K562 (cell line): ENCODE results near the gene FIZ1. TPM values are rescaled to one million over a fixed set of nuclear protein-coding genes. Genes with fewer than 3 reads are reported as not detected.

ENCODE experiments used
- CSDE1 ChIP-seq, 2 experiments: fragments of 450-650 bp; IDR thresholded peaks; 2 replicates each; pipeline ENCODE4 v1.6.1; 2016; ENCODE audit warnings: mild to moderate bottlenecking in 1 of 2
- CUX1 ChIP-seq: fragments of 200-800 bp; sonication (Bioruptor generic); IDR thresholded peaks from 2 replicates; pipeline ENCODE4 v1.6.1; 2016; ENCODE audit warnings: missing genetic modification characterization, missing compliant biosample characterization
- EGR1 ChIP-seq: fragments of 450-650 bp; conservative IDR thresholded peaks from 2 replicates; pipeline ENCODE4 v1.6.1; 2017; ENCODE audit warnings: mild to moderate bottlenecking
- FOXP1 ChIP-seq: sonication (generic); formaldehyde crosslinking; IDR thresholded peaks from 2 replicates; pipeline ENCODE4 v1.8.0; 2022; ENCODE audit warnings: mild to moderate bottlenecking, missing genetic modification reagents
- HMGXB4 ChIP-seq: sonication (generic); formaldehyde crosslinking; IDR thresholded peaks from 2 replicates; pipeline ENCODE4 v1.8.1; 2023; ENCODE audit warnings: mild to moderate bottlenecking, missing genetic modification reagents
- MIER1 ChIP-seq: fragments of 450-650 bp; IDR thresholded peaks from 2 replicates; pipeline ENCODE4 v1.6.1; 2016; ENCODE audit warnings: antibody characterized with exemption, mild to moderate bottlenecking, low read depth
- PTBP1 ChIP-seq: fragments of 200-400 bp; formaldehyde crosslinking; IDR thresholded peaks from 2 replicates; pipeline ENCODE4 v1.6.1; 2017; ENCODE audit warnings: low read depth, low read length
- STAT5B ChIP-seq: fragments of 250-450 bp; sonication (Bioruptor Pico); IDR thresholded peaks from 2 replicates; pipeline ENCODE4 v1.8.0; 2021; ENCODE audit warnings: mild to moderate bottlenecking, inconsistent platforms
- U2AF1 ChIP-seq: fragments of 200-400 bp; formaldehyde crosslinking; optimal IDR thresholded peaks from 2 replicates; pipeline ENCODE3; 2017; ENCODE audit warnings: mild to moderate bottlenecking, low read depth, low read length, moderate library complexity
- ZBED1 ChIP-seq: IDR thresholded peaks from 2 replicates; pipeline ENCODE4 v1.6.1; 2014
- ZFX ChIP-seq: sonication (generic); formaldehyde crosslinking; IDR thresholded peaks from 2 replicates; pipeline ENCODE4 v1.8.0; 2022; ENCODE audit warnings: mild to moderate bottlenecking, missing genetic modification reagents, moderate library complexity
- ZNF311 ChIP-seq: fragments of 250-450 bp; sonication (Bioruptor Pico); IDR thresholded peaks from 2 replicates; pipeline ENCODE4 v1.4.0; 2020; ENCODE audit warnings: mild to moderate bottlenecking, moderate library complexity
- ZNF408 ChIP-seq: fragments of 250-450 bp; sonication (Bioruptor Pico); IDR thresholded peaks from 2 replicates; pipeline ENCODE4 v1.4.0; 2020; ENCODE audit warnings: low read depth, mild to moderate bottlenecking, moderate library complexity
- ZNF766 ChIP-seq: fragments of 200-800 bp; sonication (Bioruptor generic); conservative IDR thresholded peaks from 2 replicates; pipeline ENCODE4 v1.6.1; 2016; ENCODE audit warnings: missing genetic modification characterization, missing compliant biosample characterization
- polyA plus RNA-seq, 8 experiments: library from polyadenylated mRNA; depleted of rRNA in 4 of 8; stranded (reverse) in 5 of 8; unstranded in 3 of 8; fragments of >200 nt; fragmentation: Nextera tagmentation in 2 of 8; fragmentation: Illumina TruSeq in 1 of 8; extraction: Ambion mirVana in 2 of 8; extraction: Trizol in 1 of 8; gene quantifications; 2 replicates each; pipeline versions ENCODE4 v1.2.1 to v1.2.3, GENCODE V29; 2011 to 2014; ENCODE audit warnings: inconsistent platforms in 1 of 8, missing spikeins in 1 of 8
- total RNA-seq, 7 experiments: library from RNA; depleted of rRNA in 6 of 7; stranded (reverse); fragments of >200 nt in 6 of 7; fragmentation: Illumina TruSeq in 2 of 7; extraction: Trizol in 2 of 7; gene quantifications; 2 replicates each; pipeline versions ENCODE4 v1.2.1 to v1.2.3, GENCODE V29; 2011 to 2021; ENCODE audit warnings: low replicate concordance in 1 of 7
- TF ChIP-seq, protein P1 (sequence below): IDR thresholded peaks from 2 replicates; pipeline ENCODE4 v1.6.1; 2011; ENCODE audit not compliant: insufficient read length; ENCODE audit errors: extremely low read depth
- TF ChIP-seq, protein P2 (sequence below): sonication (generic); formaldehyde crosslinking; IDR thresholded peaks from 2 replicates; pipeline ENCODE4 v1.8.0; 2023; ENCODE audit warnings: mild to moderate bottlenecking, missing genetic modification reagents
- TF ChIP-seq, protein P3 (sequence below): fragments of 200-800 bp; sonication (Bioruptor generic); IDR thresholded peaks from 2 replicates; pipeline ENCODE4 v1.6.1; 2017; ENCODE audit warnings: missing genetic modification characterization, missing compliant biosample characterization

The FIZ1 gene
- total and polyA plus RNA-seq, 9 of the 15 experiments (the other 6 are each of a cell fraction or from before 2014, with no cell fraction given) = 0.79 to 17.5 (median 5.5) TPM

- TF ChIP-seq, protein P1, sequence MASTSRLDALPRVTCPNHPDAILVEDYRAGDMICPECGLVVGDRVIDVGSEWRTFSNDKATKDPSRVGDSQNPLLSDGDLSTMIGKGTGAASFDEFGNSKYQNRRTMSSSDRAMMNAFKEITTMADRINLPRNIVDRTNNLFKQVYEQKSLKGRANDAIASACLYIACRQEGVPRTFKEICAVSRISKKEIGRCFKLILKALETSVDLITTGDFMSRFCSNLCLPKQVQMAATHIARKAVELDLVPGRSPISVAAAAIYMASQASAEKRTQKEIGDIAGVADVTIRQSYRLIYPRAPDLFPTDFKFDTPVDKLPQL = no peak
- TF ChIP-seq, protein P2, sequence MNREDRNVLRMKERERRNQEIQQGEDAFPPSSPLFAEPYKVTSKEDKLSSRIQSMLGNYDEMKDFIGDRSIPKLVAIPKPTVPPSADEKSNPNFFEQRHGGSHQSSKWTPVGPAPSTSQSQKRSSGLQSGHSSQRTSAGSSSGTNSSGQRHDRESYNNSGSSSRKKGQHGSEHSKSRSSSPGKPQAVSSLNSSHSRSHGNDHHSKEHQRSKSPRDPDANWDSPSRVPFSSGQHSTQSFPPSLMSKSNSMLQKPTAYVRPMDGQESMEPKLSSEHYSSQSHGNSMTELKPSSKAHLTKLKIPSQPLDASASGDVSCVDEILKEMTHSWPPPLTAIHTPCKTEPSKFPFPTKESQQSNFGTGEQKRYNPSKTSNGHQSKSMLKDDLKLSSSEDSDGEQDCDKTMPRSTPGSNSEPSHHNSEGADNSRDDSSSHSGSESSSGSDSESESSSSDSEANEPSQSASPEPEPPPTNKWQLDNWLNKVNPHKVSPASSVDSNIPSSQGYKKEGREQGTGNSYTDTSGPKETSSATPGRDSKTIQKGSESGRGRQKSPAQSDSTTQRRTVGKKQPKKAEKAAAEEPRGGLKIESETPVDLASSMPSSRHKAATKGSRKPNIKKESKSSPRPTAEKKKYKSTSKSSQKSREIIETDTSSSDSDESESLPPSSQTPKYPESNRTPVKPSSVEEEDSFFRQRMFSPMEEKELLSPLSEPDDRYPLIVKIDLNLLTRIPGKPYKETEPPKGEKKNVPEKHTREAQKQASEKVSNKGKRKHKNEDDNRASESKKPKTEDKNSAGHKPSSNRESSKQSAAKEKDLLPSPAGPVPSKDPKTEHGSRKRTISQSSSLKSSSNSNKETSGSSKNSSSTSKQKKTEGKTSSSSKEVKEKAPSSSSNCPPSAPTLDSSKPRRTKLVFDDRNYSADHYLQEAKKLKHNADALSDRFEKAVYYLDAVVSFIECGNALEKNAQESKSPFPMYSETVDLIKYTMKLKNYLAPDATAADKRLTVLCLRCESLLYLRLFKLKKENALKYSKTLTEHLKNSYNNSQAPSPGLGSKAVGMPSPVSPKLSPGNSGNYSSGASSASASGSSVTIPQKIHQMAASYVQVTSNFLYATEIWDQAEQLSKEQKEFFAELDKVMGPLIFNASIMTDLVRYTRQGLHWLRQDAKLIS (CRISPR knock-in tag) = no peak
- TF ChIP-seq ZFX (CRISPR knock-in tag) (peak; percentile 55; the same call in 1 of the 2 replicates), ZNF408 (CRISPR knock-in tag) (no peak), FOXP1 (CRISPR knock-in tag) (no peak), PTBP1 (no peak), ZNF766 (no peak), CSDE1 (IDR thresholded peaks at IDR 0.05) (no peak), EGR1 (no peak), STAT5B (CRISPR knock-in tag) (no peak), CUX1 (CRISPR knock-in tag) (no peak), ZBED1 (no peak), U2AF1 (no peak), ZNF311 (CRISPR knock-in tag) (no peak), MIER1 (no peak), HMGXB4 (CRISPR knock-in tag) (no peak)
- TF ChIP-seq, protein P3, sequence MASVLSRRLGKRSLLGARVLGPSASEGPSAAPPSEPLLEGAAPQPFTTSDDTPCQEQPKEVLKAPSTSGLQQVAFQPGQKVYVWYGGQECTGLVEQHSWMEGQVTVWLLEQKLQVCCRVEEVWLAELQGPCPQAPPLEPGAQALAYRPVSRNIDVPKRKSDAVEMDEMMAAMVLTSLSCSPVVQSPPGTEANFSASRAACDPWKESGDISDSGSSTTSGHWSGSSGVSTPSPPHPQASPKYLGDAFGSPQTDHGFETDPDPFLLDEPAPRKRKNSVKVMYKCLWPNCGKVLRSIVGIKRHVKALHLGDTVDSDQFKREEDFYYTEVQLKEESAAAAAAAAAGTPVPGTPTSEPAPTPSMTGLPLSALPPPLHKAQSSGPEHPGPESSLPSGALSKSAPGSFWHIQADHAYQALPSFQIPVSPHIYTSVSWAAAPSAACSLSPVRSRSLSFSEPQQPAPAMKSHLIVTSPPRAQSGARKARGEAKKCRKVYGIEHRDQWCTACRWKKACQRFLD (CRISPR knock-in tag) = 0 out of 2 replicates have a peak, but pooled peaks have one; percentile 37
Measured at GRCh38 chr19:55635334-55635717, 36.0 kb upstream of the FIZ1 start (continued).
